ENCODE results near the gene SPATA17.

GRCh38 chr1:217891966-217892365 lies 260.8 kb downstream of the SPATA17 start:
- TF ChIP-seq PBX3 (IDR thresholded peaks at IDR 0.05) (peak; percentile 58), REST (IDR thresholded peaks at IDR 0.05; ENCODE audit: low read depth, low read length) (no peak), EP300 (IDR thresholded peaks at IDR 0.05; ENCODE audit: borderline replicate concordance in 1 of 2, low read depth in 1 of 2, low read length in 1 of 2) (peak in 1 of 2 experiments; percentile 54; a peak in 2 of 4 replicates), CTCF (IDR thresholded peaks at IDR 0.05) (no peak), USF1 (IDR thresholded peaks at IDR 0.05; ENCODE audit: borderline replicate concordance, low read depth) (no peak), USF2 (IDR thresholded peaks at IDR 0.05; ENCODE audit: borderline replicate concordance, low read depth, low read length) (no peak), NFIC (IDR thresholded peaks at IDR 0.05; ENCODE audit: borderline replicate concordance) (peak; percentile 67; the same call in 1 of the 2 replicates), RFX5 (IDR thresholded peaks at IDR 0.05; ENCODE audit: low read length) (no peak)
